ENCODE measurements around the gene CCDC188.
A peak's percentile ranks its signal among the peaks of the same experiment; 100 is the strongest.
"Not testable (repeated sequence)": the region's sequence is repeated elsewhere in the genome, so short reads cannot be mapped to it uniquely, and the experiment has no call there.

Gene CCDC188

DNA sequence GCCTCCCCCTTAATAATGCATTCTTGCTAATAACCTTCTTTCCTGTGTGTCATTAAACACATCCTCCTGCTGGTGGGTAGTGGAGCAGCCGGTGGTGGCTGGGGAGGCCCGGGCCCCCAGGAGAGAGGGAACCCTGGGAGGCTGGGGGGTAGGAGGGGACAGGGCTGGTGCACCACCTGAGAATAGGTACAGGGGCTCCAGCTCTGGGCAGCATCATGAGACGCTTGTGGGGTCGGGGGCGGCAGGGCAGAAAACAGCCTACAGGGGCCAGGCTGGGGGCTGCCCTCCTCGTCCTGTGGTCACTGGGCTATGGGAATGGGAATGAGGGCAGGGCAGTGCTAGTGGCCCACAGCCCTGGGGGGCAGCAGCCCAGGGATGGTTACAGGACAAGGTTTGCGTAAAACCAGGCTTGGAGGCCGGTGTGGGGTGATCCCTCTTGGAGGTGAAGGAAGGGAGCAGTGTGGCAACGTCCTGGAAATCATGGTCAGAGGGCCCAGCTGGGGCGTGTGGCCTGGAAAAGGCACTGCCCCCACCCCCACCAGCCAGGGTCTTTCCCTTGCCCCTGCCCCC is 18.5 kb upstream of the CCDC188 start:
- no peak for DNase-seq

DNA sequence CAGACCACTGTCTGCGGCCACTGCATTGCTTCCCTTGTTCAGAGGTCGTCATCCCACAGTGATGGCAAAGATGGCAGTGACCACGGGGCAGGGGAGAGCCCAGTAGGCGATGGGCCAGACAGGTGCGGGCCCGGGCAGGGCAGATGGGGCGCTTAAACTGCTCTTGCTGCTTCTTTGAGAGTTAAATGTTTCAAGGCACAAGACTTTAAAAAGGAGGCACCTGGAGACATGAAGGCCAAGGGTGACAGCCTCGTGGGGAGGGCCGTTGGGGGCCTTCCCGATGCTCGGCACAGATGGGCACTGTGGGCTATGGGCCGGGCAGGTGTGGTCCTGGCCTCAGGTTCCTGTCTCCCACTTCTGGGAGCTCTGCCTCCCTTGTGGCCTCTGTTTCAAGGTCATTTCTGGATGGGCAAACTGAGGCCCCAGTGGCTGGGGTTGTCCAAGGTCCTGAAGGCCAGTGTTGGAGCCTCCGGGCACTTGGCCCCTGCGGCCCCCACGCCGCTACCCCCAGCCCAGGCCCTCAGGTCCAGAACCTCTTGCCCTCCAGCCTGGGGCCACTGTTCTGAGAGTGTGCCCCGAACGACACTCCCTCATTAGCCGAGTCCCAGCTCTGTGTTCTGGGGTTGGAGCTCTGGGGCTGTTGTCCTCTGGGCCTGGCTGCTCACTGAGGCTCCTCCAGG is 16.9 kb upstream of the CCDC188 start:
- no peak for DNase-seq

DNA sequence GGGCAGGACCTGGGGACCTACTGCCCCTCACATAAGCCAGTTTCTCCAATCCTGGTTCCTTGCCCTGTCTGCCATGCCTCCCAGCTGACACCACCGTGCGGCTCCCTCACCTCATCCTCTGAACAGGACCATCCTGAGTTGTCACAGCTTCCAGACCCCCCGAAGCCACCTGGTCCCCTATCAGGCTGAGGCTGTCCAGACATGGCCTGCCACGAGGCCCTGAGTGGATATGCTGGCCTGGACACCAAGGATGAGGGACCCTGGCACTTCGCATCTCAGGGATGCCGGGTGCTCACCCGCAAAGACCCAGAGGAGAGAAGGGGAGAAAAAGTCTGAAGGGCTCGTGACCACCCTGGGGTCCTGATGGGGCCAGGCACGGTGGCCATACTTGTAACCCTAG is 15.8 kb upstream of the CCDC188 start:
- no peak for DNase-seq

DNA sequence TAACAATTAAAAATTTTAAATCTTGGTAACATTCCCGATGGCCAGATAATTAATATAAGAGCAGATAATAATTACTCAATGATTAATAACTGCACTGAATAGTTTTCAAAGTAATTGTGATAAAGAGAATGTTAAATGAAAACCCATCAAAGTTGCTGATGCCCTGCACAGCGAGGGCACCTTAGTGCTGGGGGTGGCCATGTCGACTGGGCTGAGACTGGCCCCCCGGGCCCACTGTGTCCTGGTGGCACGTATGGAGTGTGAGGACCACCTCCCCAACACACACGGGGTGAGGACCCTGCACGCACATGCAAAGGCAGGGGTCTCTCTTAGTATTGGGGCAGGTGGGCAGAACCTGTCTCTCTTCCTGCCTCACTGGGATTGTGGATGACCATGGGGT is 15.1 kb upstream of the CCDC188 start:
- DNase-seq = no peak

DNA sequence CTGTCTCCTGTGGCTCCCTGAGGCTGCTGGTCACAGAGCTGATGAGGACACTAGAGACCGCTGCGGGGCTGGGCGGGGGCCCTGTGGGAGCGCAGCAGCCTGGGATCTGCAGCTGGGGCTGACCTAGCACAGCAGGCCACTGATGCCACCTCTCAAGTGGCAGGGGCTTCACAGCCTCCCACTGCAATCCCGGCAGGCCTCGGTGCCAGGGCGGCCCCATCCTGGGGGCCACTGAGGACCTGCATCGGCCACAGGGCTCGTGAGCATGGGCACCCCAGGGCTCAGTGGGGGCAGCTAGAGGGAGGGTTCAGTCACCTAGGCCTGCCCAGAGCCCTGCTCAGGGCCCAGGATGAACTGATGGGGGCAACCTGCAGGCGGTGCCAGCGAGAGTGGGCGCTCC is 14.6 kb upstream of the CCDC188 start:
- DNase-seq = no peak

DNA sequence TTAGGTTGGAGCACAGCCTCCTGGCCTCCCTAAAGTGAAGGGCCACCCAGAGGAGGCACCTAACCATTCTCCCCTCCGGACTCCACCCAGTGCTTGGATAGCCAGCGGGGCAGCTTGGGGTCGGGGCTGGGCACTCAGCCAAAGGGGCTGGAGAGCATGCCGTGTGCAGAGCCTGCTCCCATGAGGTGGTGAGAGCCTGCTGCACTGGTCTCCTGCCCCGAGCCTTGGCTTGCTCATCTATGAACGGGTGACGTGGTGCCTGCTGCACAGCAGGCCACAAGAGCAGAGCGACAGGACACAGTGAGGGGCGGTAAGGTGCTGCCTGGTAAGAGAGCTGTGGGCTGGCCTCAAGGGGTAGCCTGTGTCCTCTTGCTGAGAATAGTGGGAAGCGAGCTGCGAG is 14.0 kb upstream of the CCDC188 start:
- DNase-seq = no peak

DNA sequence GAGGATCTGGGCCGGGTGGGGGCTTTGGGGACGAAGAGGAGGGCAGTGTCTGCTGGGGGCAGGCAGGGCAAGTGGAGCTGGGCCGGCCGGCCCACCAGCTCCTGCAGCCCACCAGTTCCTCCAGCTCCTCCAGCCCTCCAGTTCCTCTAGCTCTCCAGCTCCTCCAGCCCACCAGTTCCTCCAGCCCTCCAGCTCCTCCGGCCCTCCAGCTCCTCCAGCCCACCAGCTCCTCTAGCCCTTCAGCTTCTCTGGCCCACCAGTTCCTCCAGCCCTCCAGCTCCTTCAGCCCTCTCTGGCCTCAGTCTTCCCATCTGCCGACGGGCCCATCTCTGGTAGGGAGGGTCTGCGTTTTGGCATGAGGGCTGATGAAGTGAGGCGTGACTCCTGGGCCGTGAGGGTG is 9.2 kb upstream of the CCDC188 start:
- no peak for DNase-seq

DNA sequence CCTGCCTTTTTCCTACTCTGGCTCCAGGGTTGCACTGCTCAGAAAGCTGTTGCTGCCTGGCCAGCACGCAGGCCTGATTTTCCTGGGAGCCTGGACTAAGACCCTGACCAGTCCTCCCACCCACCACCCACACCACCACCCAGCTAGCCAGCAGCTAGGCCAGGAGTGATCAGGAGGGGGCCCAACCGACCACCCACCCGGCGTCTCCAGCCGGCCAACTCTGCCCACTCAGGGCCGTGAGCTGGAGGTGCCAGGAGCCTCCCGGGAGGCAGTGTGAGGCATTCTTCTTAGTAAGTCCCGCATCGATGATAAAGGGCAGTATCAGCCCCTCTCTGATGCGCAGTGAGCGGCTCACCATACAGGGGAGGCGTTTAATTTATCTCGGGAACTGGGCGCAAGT is 8.7 kb upstream of the CCDC188 start:
- not testable (repeated sequence) for DNase-seq

DNA sequence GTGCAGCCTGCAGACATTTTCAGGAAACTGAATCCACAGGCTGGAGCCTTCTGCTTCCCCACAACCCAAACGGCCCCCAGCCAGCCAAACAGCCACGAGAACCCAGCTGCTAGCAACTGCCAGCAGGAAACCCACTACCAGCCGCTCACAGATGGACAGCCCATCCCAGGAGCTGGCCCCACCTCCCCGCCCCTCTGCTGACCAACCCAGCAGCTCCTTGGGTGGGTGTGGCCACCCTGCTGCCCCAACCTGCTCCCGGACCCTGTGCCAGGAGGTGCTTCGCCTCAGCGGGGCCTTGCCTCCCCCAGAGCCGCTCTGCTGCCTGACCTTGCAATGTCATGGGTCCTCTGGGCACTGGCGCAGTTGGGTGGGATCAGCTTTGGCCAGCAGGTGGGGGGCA is 8.2 kb upstream of the CCDC188 start:
- no peak for DNase-seq

DNA sequence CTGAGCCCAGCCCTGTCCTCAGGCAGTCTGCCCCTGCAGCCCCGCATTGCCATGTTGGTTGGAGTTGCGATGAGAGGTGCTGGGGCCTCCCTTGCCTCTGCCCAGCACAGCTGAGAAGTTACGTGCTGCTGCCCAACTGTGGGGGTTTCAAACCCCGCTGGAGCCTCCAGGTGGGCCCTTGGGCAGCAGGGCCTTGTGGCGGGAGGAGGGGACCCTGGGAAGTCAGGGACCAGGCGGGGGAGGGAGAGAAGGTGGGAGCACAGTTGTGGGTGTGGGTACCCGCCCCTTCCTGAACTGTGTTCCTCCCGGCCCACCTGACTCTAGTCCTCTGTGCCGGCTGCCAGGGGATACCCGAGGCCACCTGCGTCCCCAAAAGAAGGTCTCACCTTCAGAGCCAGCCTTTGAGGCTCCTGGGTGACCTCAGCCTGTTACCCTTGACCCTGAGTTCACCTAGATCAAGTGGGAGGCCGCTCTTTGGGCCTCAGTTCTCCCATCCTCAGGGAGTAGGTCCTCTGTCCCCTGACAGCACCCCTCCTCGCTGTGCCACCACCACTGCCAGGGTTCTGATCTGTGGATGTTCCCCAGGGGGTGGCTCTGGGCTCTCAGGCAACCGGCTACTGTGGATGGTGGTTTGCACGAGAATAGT is 7.7 kb upstream of the CCDC188 start:
- DNase-seq = no peak

DNA sequence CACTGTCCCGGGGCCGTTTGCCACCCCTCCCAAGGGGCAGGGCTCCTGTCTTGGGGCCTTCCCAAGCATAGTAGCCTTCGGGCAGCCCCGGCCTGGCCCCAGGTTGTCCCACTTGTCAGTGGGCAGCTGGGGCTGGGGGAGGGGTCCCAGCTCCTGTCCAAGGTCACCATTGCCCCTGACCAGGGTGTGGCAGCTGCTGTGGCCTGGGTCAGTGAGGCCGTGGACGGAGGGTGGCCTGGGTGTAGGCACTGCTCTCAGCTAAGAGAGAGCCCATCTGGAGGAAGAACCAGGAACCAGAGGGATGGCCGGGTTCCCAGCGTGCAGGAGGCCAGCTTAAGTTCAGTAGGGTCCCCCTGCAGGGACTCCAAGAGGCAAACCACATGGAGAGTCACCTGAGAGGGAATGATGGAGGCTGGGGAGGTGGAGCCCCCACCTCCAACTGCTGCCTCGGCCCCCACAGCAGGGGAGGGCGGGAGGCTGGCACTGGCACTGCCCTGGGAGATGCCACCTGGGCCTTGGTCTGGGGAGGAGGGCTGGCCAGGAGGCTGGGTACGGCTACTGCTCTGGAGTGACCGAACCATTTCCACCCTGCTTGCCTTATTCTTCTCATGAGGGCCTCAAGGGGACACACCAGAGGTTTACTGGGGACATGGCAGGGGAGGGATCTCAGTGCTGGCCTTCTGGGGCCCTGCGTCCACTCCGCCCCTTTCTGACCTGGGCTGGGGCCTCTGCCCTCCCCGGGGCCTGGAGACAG is 6.8 kb upstream of the CCDC188 start:
- no peak for DNase-seq

DNA sequence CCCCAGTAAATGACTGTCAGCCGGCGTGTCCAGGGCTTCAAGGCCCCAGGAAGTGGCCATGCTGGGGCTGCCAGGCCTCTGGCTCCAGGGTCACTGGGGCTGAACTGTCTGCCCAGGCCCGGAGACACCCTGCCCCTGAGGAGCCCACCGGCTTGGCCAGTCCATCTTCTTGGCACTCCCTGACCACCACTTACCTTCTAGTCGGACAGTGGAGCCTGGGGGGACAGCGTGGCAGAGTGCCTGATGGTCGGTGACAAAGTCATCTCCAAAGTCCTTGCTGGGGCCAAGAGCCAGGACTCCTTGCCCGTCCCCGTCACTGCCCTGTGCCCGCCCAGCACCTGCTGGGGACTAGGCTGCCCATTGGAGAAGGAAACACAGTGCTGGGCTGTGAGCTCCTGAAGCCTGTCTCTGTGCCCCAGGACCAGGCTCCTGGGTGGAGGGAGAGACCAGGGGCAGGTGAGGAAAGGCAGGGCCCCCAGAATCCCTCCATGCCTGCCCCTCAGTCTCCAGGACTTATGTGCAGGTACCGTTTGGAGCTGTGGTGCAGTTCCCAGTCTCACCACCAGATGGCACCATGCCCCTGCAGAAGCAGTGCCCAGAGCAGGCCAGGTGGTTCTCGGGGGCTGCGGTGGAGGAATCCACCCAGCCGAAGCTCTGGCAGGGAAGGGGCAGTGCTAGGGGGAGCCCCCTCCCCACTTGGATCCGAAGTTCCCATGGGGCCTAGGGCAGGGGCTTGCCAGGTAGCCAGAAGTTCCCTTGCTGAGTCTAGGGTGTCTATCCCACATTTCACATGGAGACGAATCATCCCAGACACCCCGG is 6.0 kb upstream of the CCDC188 start:
- DNase-seq = peak; percentile 3

DNA sequence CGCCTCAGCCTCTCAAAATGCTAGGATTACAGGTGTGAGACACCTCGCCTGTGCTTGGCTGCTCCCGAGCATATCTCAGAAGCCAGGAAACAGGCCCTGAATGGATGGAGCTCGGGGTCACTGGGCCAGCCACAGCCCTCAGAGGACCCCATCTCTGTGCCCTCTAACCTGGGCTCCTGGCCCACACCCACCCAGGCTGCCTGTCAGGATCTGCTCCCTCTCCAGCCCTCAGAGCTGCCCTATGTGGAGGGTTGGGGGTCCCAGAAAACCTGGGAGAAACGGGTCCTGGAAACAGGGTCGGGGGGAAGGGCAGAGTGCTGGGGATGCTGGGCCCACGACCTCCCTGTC is 5.2 kb upstream of the CCDC188 start:
- DNase-seq = no peak

DNA sequence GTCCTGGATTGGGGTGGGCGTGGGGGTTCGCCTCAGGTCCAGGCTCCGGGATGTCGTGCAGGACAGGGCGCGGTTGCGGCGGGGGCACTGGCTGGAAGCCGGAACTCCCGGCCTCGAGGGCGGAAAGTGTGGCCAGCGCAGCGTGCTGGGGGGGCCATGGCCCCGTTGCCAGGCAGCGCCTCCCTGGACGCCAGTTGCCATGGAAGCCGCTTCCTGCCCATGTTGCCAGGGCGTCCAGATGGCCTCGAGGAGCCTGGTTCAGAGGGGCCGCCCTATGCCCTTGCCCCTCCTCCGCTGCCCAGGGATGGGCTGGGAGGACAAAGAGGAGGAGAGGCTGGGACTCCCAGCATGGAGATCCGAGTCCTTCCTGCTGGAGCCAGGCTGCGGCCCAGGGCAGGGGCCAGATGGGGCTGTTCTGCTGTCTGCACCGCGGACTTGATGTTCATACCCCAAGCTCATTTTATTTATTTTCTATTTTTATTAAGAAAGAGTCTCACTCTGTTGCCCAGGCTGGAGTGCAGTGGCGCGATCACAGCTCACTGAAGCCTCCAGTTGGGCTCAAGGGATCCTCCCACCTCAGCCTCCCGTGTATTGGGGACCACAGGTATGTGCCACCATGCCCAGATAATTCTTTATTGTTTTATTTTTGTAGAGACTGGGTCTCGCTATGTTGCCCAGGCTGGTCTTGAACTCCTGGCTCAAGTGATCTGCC is 4.6 kb upstream of the CCDC188 start:
- peak; percentile 4 for DNase-seq

DNA sequence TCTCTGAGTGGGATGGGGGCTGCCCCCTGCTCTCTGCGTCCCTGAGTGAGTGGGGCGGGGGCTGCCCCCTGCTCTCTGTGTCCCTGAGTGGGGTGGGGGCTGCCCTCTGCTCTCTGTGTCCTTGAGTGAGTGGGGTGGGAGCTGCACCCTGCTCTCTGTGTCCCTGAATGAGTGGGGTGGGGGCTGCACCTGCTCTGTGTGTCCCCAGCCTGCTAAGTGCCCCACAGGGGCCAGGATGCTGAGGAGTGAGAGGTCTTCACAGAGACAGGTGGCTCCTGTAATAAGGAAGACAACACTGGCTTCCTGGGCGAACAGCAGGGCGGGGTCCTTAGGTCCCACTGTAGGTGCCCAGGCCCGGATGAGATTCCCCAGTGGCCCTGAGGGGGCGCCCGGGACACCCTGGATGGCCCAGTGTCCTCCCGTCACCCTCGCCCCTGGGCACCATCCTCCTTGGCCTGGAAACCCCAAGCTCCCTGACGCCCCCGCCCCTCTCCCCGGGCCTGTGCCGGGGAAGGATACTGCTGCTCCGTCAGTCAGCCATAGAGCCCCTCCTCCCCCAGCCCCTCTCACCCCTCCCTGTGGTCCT is 3.8 kb upstream of the CCDC188 start:
- no peak for DNase-seq

DNA sequence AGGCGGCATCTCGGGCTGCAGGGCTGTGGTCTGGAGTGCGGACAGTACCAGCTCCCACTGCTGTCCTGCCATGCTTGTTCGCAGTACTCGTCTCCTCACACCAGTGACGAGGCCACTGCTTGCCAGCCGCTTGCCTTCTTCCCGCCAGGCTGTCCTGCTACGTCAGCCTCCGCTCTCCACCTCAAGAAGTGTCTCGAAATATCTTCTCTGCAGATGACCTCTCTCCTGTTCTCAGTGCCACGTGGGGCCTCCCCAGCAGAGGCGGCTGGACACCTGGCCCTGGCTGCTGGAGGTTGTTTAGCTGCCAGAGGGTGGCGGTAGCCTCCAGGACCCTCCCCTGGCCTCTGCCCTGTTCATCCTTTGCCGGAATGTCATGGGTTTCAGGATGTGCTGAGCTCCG is 3.1 kb upstream of the CCDC188 start:
- DNase-seq = no peak

DNA sequence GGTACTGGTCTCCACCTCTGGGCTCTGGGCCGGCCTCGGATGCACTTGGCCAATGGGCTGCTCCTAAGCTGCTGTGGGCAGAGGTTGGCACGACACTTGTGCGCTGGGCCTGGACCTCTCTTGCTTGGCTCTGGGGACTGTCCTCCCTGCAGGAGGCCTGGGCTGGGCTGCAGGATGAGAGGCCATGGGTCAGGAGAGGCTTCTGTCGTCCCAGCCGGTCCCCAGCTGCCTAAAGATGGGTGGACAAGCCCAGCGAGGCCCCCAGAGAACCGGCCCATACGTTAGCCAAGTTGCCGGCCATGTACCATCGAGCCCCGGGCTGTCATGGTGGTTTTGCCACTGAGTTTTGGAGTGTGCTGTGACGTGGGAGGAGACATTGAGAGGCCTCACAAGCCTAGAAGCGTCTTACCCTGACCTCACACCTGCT is 1.6 kb upstream of the CCDC188 start:
- DNase-seq = no peak

DNA sequence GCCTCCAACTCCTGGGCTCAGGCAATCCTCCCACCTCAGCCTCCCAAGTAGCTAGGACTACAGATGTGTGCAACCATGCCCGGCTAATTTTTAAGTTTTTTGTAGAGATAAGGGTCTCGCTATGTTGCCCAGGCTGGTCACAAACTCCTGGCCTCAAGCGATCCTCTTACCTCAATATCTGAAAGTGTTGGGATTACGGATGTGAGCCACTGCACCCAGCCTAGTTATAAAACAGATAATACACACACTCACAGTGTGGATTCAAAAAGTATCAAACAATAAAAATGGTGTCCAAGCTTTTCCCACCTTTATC is 377 bp upstream of the CCDC188 start:
- no peak for DNase-seq

DNA sequence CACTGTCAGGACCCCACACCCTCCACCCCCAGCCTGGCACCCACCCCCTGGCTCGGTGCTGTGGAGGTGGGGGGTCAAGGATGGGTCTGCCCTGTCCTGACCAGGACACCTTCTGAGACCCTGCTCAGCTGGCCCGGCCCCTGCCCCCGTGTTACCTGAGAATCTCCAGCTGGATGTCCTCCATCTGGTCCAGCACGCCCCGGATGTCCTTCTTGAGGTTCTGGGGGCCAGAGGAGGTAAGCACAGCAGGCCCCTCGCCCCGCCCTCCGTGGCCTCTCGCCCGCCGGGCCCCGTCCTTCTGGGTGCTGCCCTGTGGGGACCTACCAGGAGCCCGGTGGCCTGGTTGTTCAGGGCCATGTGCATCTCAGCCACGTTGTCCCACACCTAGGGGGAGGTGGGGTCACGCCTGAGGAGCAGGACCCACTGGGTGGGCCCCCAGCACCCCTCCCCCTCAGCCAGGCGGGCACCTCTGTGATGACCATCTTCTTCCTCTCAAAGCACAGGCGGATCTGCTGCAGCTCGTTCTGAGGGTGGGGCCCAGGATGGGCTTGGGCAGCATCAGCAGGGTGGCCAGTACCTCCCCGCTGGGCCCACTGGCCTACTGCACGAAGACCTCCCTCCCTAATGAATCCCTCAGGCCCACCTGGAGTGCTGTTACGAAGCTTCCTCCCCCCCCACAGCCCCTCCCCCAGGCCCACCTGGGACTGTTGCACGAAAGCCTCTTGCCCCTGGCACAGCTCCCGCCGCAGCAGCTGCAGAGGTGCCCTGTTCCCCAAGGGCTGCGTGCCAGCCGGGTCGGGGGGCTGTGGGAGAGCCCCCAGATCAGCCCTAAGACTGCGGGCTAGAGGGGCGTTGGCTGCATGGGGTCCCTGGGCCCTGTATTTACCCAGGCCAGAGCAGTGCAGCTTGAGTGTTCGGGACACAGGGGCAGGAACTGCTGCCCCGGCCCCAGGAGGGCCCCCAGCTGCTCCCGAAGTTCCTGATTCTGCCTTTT is 1.3 kb downstream of the CCDC188 start:
- no peak for DNase-seq

DNA sequence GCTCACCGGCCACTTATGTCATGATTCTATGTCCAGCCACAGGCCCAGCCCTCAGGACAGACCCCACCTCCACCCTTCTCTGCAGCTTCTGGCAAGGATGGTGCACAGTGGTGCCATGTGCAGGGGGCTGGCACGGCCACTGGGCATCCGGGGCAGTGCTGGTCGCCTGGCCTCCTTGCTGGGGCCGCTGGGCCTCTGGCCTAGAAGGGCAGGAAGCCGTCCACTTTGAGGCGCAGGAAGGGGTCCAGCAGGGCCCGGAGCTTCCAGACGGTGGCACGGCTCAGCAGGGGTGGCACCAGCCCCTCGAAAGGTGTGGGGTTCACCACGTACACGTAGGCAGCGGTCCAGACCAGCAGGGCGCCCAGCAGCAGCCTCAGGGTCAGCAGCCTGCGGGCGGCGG is 2.4 kb downstream of the CCDC188 start:
- DNase-seq = no peak

Data from NCI-H526 treated with DMSO at 0.1 percent for 48 hours (cell line).